Thymus (tissue), 11 donors: ENCODE measurements around the gene RNASE9. TPM values are rescaled to one million over a fixed set of nuclear protein-coding genes. Genes with fewer than 3 reads are reported as not detected.
"Not testable (repeated sequence)": the region's sequence is repeated elsewhere in the genome, so short reads cannot be mapped to it uniquely, and the experiment has no call there.

Experiments used
- DNase-seq, 9 donors: peaks; one replicate each; pipeline ENCODE4 v3.0.0-alpha.2; 2013; ENCODE audit warnings: low spot score in 9 of 9, low read depth in 6 of 9, missing footprints in 1 of 9
- H3K27ac ChIP-seq, 2 donors: one replicate each; pipeline ENCODE4 v1.5.1; 2013; ENCODE audit warnings: control low read depth in 1 of 2, low read depth in 1 of 2, low read length in 1 of 2, mild to moderate bottlenecking in 1 of 2, moderate library complexity in 1 of 2
- H3K27me3 ChIP-seq, 2 donors: one replicate each; pipeline ENCODE4 v1.5.1; 2013; ENCODE audit warnings: low read length in 1 of 2; ENCODE audit not compliant: control insufficient read depth in 2 of 2, insufficient read depth in 1 of 2
- H3K36me3 ChIP-seq, 2 donors: one replicate each; pipeline ENCODE4 v1.5.1; 2013; ENCODE audit warnings: low read length in 1 of 2, mild to moderate bottlenecking in 1 of 2, moderate library complexity in 1 of 2; ENCODE audit not compliant: control insufficient read depth in 2 of 2, insufficient read depth in 2 of 2
- H3K4me1 ChIP-seq, 2 donors: one replicate each; pipeline ENCODE4 v1.5.1; 2013; ENCODE audit warnings: low read length in 2 of 2; ENCODE audit not compliant: control insufficient read depth in 2 of 2, insufficient read depth in 2 of 2
- H3K4me3 ChIP-seq, 2 donors: one replicate each; pipeline ENCODE4 v1.5.1; 2013; ENCODE audit warnings: low read length in 2 of 2, control low read depth in 1 of 2, mild to moderate bottlenecking in 1 of 2
- H3K9me3 ChIP-seq, 2 donors: one replicate each; pipeline ENCODE4 v1.5.1; 2013; ENCODE audit warnings: low read length in 1 of 2, mild to moderate bottlenecking in 1 of 2; ENCODE audit not compliant: control insufficient read depth in 2 of 2, insufficient read depth in 1 of 2
- WGBS: extraction: QIAGEN DNeasy Blood & Tissue Kit; methylation state at CpG from one replicate; pipeline ENCODE4 v1.1.7; 2013; 5-methylcytosine and 5-hydroxymethylcytosine counted together
- polyA plus RNA-seq: library from polyadenylated mRNA; stranded (reverse); fragments of 200-250 nt; gene quantifications from one replicate; pipeline ENCODE4 v1.2.3, GENCODE V29; 2013
- total RNA-seq: library from RNA; stranded (reverse); fragments of 120-200 nt; gene quantifications from one replicate; pipeline ENCODE4 v1.2.4, GENCODE V29; 2013
- donor health status: healthy.

RNASE9 gene
- total and polyA plus RNA-seq, 2 donors, result 0.02 TPM; not detected in 1

DNA sequence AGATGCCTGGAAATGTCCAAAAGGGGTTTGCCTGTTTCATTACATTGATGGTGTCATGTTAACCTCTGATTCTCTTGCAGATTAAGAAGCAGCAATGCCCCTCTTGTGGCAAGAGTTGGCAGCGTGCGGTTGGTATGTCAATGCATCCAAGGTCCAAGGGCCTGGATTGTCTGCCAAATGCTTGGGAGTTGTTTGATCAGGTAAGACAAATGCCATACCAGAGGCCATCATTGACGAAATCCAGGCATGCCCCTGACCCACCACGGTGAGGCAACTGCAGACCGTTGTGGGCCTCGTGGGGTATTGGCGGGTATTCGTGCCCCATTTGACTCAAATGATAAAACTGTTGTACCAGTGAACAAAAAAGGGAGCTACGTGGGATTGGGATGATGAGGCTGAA is 41.7 kb upstream of the RNASE9 start:
- H3K36me3 ChIP-seq, result no peaks in the 10 kb centered on the region
- no peak overlapping the region for H3K27ac ChIP-seq
- no peak for DNase-seq
- 95% methylated on average over 9 of the region's 9 CpGs for WGBS
- H3K9me3 ChIP-seq, result no peaks in the 10 kb centered on the region
- H3K4me1 ChIP-seq, result no peaks in the 10 kb centered on the region
- H3K27me3 ChIP-seq, result no peaks in the 10 kb centered on the region
- H3K4me3 ChIP-seq, result no peak overlapping the region

DNA sequence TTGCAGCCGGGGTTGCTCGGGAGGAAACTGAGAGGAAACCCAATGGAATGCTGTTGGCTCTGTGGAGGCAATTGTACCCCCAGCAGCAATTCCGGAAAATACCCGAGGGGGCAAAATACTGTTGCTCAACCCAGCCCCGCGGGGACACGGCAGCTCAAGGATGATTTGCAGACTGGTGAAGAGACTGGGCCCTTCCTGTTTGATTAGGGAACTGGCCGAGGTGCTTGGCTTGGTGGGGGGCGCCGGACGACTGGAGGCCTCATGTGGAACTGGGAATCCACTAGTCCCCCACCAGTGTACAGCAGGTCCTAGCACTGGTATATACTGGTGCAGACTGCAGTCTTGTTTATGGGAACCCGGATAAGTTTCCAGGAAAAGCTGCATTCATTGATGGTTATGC is 40.7 kb upstream of the RNASE9 start:
- Histone ChIP-seq H3K9me3 (no peaks in the 10 kb centered on the region), H3K4me1 (no peaks in the 10 kb centered on the region), H3K27me3 (no peaks in the 10 kb centered on the region), H3K36me3 (no peaks in the 10 kb centered on the region), H3K27ac (no peak overlapping the region), H3K4me3 (no peak overlapping the region)
- WGBS, result 91% methylated on average over 12 of the region's 12 CpGs
- no peak for DNase-seq

DNA sequence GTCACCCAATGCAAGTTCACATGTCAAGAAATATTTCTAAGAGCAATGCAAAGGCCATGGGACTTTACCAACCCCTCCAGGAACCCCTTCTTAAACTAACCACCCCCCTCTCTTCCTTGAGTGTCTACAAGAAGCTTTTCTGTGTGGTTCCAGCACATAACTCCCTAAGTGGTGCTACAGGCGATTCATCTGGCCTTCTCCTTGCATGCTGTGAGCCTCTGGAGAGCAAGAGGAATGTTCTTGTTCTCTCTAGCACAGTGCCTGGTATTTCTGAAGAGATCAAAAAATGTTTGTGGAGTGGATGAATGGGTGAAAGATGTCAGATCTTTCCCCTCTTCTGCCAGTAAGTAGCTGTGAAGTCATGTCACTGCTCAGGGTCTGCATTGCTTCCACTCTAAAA is 36.3 kb upstream of the RNASE9 start:
- H3K27ac ChIP-seq, result no peak overlapping the region
- H3K27me3 ChIP-seq, result no peaks in the 10 kb centered on the region
- DNase-seq, result no peak
- H3K4me1 ChIP-seq, result no peaks in the 10 kb centered on the region
- 93% methylated on average over 1 of the region's 1 CpG for WGBS
- no peaks in the 10 kb centered on the region for H3K36me3 ChIP-seq
- H3K9me3 ChIP-seq, result no peaks in the 10 kb centered on the region
- H3K4me3 ChIP-seq, result no peak overlapping the region

DNA sequence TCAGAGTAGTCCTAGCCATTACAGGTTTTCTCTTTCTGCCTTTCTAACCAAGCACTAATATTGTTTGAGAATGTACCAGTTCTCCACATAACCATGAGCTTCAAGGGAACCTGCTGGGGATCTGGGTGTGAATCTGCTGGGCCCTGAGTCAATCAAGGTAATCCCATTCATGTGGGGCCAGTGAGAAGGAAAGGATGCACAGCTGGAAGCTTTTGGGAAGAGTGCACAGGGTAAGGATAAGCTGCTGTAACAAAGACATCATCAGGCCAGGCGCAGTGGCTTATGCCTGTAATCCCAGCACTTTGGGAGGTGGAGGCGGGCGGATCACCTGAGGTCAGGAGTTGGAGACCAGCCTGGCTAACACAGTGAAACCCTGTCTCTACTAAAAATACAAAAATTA is 34.9 kb upstream of the RNASE9 start:
- 100% methylated on average over 3 of the region's 3 CpGs for WGBS
- H3K27me3 ChIP-seq, result not testable (repeated sequence)

DNA sequence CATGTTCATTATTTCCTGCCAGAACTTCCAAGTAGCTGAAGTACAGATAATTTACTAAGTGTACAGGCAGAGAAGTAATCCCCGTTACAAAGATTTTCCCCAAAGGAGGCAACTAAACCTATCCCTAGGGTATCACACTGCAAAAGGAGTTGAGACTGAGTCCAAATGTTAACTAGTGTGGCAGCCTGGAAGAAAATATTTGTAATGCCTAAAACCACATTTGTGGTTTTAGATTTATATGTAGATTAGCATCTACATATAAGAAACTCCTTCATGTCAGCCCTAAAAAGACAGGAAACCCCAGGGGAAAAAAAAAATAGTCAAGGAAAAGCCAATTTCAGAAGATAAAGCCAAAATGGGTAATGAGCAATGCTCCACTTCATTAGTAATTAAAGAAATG is 31.7 kb upstream of the RNASE9 start:
- Histone ChIP-seq H3K4me1 (no peaks in the 10 kb centered on the region), H3K9me3 (no peaks in the 10 kb centered on the region)

More for the DNA sequence above, 34.9 kb upstream of the RNASE9 start:
- H3K27ac ChIP-seq, DNase-seq, H3K4me1 ChIP-seq, H3K4me3 ChIP-seq, H3K9me3 ChIP-seq, H3K36me3 ChIP-seq: not testable (repeated sequence)

DNA sequence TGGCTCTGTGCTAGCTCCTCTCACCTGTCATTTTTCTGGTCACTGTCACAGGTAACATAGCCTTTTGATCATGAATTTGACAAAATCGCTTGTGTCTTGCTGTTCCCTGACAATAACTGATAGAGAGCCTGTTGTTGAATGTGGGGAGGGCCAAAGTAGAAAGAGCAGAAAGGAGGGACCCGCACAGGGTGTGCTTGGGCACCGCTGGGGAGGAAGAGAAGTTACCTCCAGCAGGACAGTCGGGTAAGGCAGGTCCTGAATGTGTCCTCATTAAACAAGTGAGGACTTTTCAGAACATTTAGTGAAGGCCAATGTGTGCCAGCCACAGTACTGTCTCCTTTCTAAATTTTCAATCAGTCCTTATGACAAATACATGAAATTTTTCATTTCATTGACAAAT is 30.4 kb upstream of the RNASE9 start, which contains the start of gene RNASE12:
Gene RNASE12, minus strand, starts transcription at position 142 of the 400 bp plus-strand sequence. CDS start 653 bp downstream, outside the sequence.
- WGBS, result 95% methylated on average over 4 of the region's 4 CpGs
- Histone ChIP-seq H3K4me3 (no peak within 1 kb of the TSS), H3K9me3 (no peaks in the 10 kb centered on the region)

More for the DNA sequence above, 31.7 kb upstream of the RNASE9 start:
- Histone ChIP-seq H3K4me3 (no peak overlapping the region), H3K27me3 (no peaks in the 10 kb centered on the region), H3K36me3 (no peaks in the 10 kb centered on the region), H3K27ac (no peak overlapping the region)
- WGBS, result 37% methylated on average over 1 of the region's 1 CpG
- DNase-seq, result no peak

DNA sequence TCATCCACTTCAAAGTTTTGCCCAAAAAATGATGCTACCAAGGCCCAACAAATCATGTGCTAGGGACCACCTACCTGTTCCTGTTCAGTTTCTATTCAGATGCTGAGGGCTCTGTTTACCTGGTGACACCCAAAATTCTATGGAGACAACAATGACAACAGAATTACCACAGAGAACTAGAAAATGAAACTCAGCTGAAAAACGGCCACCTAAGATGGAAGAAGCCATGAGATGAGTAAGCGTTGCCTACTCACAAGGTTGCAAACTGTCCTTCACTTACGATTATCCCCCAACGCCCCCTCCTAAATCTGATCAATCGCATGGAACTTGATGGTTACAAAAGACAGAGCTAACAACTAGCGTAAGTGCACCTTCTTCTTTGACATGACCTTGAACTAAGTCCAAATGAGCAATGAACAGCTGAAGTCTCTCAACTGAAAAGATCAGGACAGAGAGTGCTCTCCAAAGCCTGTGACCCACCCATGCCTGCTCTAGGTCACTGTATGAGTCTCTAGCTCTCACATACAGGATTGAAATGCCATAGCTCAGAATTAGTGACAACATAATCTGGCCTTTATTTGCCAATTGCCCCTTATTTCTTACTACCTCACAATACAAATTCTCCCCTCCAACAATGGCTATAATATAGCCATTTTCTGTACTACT is 26.8 kb upstream of the RNASE9 start, which contains the start of gene RNASE11:
Gene RNASE11, minus strand, starts transcription at position 513 of the 666 bp plus-strand sequence.
- WGBS, result 95% methylated on average over 6 of the region's 6 CpGs
- no peaks in the 10 kb centered on the region for H3K4me1 ChIP-seq
- no peak within 1 kb of the TSS for H3K4me3 ChIP-seq
- no peaks in the 10 kb centered on the region for H3K36me3 ChIP-seq
- DNase-seq, result no peak
- no peaks in the 10 kb centered on the region for H3K9me3 ChIP-seq
- H3K27ac ChIP-seq, result no peak within 1 kb of the TSS
- H3K27me3 ChIP-seq, result no peaks in the 10 kb centered on the region

More for the DNA sequence above, 30.4 kb upstream of the RNASE9 start, which contains the start of gene RNASE12:
- DNase-seq, result no peak
- Histone ChIP-seq H3K4me1 (no peaks in the 10 kb centered on the region), H3K27ac (no peak within 1 kb of the TSS), H3K27me3 (no peaks in the 10 kb centered on the region), H3K36me3 (no peaks in the 10 kb centered on the region)

DNA sequence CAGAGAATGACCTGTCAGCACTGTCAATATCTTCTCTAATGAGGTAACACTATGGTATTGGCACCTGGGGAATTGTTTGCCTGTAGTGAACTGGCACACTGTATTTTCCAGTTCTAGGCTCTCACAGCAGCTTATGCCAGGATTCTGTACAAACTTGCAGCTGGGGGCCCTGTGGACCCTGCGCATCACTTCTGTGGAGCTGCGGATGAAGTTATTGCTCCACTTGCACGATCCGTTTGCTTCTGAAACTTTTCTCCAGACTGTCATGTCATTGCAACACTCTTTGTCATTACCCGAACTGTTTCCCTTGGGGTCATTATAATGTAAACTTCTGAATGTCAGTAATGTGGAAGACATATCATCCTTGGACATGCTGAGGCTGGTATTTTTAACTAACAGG is 23.1 kb upstream of the RNASE9 start:
- Histone ChIP-seq H3K9me3 (no peaks in the 10 kb centered on the region), H3K27ac (no peak overlapping the region), H3K4me3 (no peak overlapping the region), H3K4me1 (no peaks in the 10 kb centered on the region), H3K36me3 (no peaks in the 10 kb centered on the region), H3K27me3 (no peaks in the 10 kb centered on the region)
- DNase-seq, result no peak
- WGBS, result 94% methylated on average over 5 of the region's 5 CpGs

DNA sequence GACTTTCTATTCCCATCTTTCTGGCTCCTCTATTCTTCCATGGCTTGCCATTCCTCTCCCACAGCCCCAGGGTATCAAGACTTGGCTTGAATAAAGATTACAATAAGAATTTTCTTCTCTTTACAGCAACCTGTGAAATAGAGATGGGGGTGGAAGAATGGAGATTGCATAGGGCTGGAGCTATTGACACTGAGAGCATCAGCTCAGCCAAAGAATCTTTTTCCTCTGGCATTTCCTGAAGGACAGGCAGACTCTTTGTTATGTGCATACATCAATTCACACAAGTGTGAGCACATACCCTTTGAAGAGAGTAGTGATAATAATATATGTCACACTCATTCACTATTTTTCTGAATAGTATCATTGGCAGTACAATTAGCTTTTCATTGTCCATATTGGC is 22.3 kb upstream of the RNASE9 start:
- H3K27me3 ChIP-seq, result no peaks in the 10 kb centered on the region
- DNase-seq, result no peak

More for the DNA sequence above, 22.3 kb upstream of the RNASE9 start:
- Histone ChIP-seq H3K36me3 (no peaks in the 10 kb centered on the region), H3K9me3 (no peaks in the 10 kb centered on the region), H3K4me1 (no peaks in the 10 kb centered on the region), H3K27ac (no peak overlapping the region), H3K4me3 (no peak overlapping the region)
